Tongue (tissue), 2 donors: ENCODE data around the gene ACOT4. TPM values are rescaled to one million over a fixed set of nuclear protein-coding genes. Genes with fewer than 3 reads are reported as not detected.
"Not testable (repeated sequence)": the region's sequence is repeated elsewhere in the genome, so short reads cannot be mapped to it uniquely, and the experiment has no call there.

Source experiments
- DNase-seq: peaks from one replicate; pipeline ENCODE4 v3.0.0-alpha.2; 2015
- total RNA-seq: library from RNA; depleted of rRNA; stranded (reverse); fragments of >200 nt; gene quantifications from one replicate; pipeline ENCODE4 v1.2.3, GENCODE V29; 2014

The ACOT4 gene
- total RNA-seq, 1 donor from 2014 or later, result not detected

GRCh38 chr14:73577214-73577613, 14.5 kb upstream of the ACOT4 start:
- not testable (repeated sequence) for DNase-seq

GRCh38 chr14:73582102-73582979, 9.3 kb upstream of the ACOT4 start:
- DNase-seq, result not testable (repeated sequence)

- no peak for DNase-seq
Measured at GRCh38 chr14:73588695-73589094, 3.0 kb upstream of the ACOT4 start.

- DNase-seq, result no peak
Measured at GRCh38 chr14:73589116-73589515, 2.6 kb upstream of the ACOT4 start.

GRCh38 chr14:73590673-73591004, 1.0 kb upstream of the ACOT4 start:
- not testable (repeated sequence) for DNase-seq

GRCh38 chr14:73594491-73594890, 2.8 kb downstream of the ACOT4 start:
- DNase-seq, result no peak

GRCh38 chr14:73599499-73599898, 7.8 kb downstream of the ACOT4 start:
- no peak for DNase-seq

GRCh38 chr14:73602994-73603393, 11.3 kb downstream of the ACOT4 start:
- DNase-seq, result no peak

- no peak for DNase-seq
Measured at GRCh38 chr14:73606271-73606670, 14.6 kb downstream of the ACOT4 start.

GRCh38 chr14:73607241-73607640, 15.6 kb downstream of the ACOT4 start:
- no peak for DNase-seq

- DNase-seq, result peak; percentile 40
Measured at GRCh38 chr14:73610687-73611086, 19.0 kb downstream of the ACOT4 start.

GRCh38 chr14:73612339-73613045, 20.8 kb downstream of the ACOT4 start, which contains the start of gene ACOT6:
Gene ACOT6 (plus strand): TSS chr14:73612517. CDS start chr14:73612572, 55 bp downstream.
- peak; percentile 82 for DNase-seq

GRCh38 chr14:73613046-73613383, 21.3 kb downstream of the ACOT4 start:
- no peak for DNase-seq

- no peak for DNase-seq
Measured at GRCh38 chr14:73613419-73613963, 21.8 kb downstream of the ACOT4 start.

- no peak for DNase-seq
Measured at GRCh38 chr14:73616831-73617230, 25.2 kb downstream of the ACOT4 start.

GRCh38 chr14:73619524-73619923, 27.9 kb downstream of the ACOT4 start:
- no peak for DNase-seq

GRCh38 chr14:73620268-73620667, 28.6 kb downstream of the ACOT4 start:
- no peak for DNase-seq

GRCh38 chr14:73623504-73624054, 31.9 kb downstream of the ACOT4 start:
- no peak for DNase-seq

GRCh38 chr14:73625706-73626105, 34.0 kb downstream of the ACOT4 start:
- DNase-seq, result no peak

- no peak for DNase-seq
Measured at GRCh38 chr14:73627151-73627558, 35.5 kb downstream of the ACOT4 start.

GRCh38 chr14:73630009-73630780, 38.5 kb downstream of the ACOT4 start:
- no peak for DNase-seq
